MM.1S (cell line): ENCODE measurements around the gene NCAPG.

ENCODE experiments used
- DNase-seq: peaks from one replicate; pipeline ENCODE4 v3.0.0-alpha.2; 2015
- H2AFZ ChIP-seq: fragments of 300-600 bp; sonication (generic); 2 replicates; pipeline ENCODE4 v1.6.0; 2016; ENCODE audit warnings: antibody characterized with exemption, low read length
- H3F3A ChIP-seq: fragments of 300-600 bp; sonication (generic); 2 replicates; pipeline ENCODE4 v1.6.1; 2016; ENCODE audit warnings: mild to moderate bottlenecking, antibody characterized with exemption, low read length, moderate library complexity, mixed read lengths; ENCODE audit not compliant: insufficient read depth
- H3K27ac ChIP-seq: fragments of 300-600 bp; sonication (generic); 2 replicates; pipeline ENCODE4 v1.5.1; 2016; ENCODE audit warnings: mild to moderate bottlenecking, low read length
- H3K27me3 ChIP-seq: fragments of 300-600 bp; sonication (generic); replicated peaks from 2 replicates; pipeline ENCODE4 v1.6.0; 2016; ENCODE audit warnings: low read length; ENCODE audit not compliant: insufficient read depth
- H3K36me3 ChIP-seq: fragments of 300-600 bp; sonication (generic); replicated peaks from 2 replicates; pipeline ENCODE4 v1.6.1; 2016; ENCODE audit warnings: mild to moderate bottlenecking, low read length, mixed read lengths; ENCODE audit not compliant: insufficient read depth
- H3K4me1 ChIP-seq: fragments of 300-600 bp; sonication (generic); 2 replicates; pipeline ENCODE4 v1.6.1; 2016; ENCODE audit warnings: low read length, mixed read lengths
- H3K4me2 ChIP-seq: fragments of 300-600 bp; sonication (generic); 2 replicates; pipeline ENCODE4 v1.6.0; 2016; ENCODE audit warnings: low read depth, low read length
- H3K4me3 ChIP-seq: fragments of 300-600 bp; sonication (generic); 2 replicates; pipeline ENCODE4 v1.5.1; 2016; ENCODE audit warnings: low read length, mixed read lengths
- H3K79me2 ChIP-seq: fragments of 300-600 bp; sonication (generic); 2 replicates; pipeline ENCODE4 v1.6.1; 2016; ENCODE audit warnings: mixed run types, low read length, mixed read lengths
- H3K9ac ChIP-seq: fragments of 300-600 bp; sonication (generic); 2 replicates; pipeline ENCODE4 v1.6.1; 2016; ENCODE audit warnings: low read length, mixed read lengths
- H3K9me2 ChIP-seq: fragments of 300-600 bp; sonication (generic); replicated peaks from 2 replicates; pipeline ENCODE4 v1.6.1; 2016; ENCODE audit warnings: mild to moderate bottlenecking, low read length, mixed read lengths; ENCODE audit not compliant: insufficient read depth
- H3K9me3 ChIP-seq: fragments of 300-600 bp; sonication (generic); replicated peaks from 2 replicates; pipeline ENCODE4 v1.6.1; 2016; ENCODE audit warnings: mild to moderate bottlenecking, low read length, mixed read lengths; ENCODE audit not compliant: insufficient read depth
- H4K20me1 ChIP-seq: fragments of 300-600 bp; sonication (generic); 2 replicates; pipeline ENCODE4 v1.6.1; 2016; ENCODE audit warnings: mild to moderate bottlenecking, low read length, moderate library complexity, mixed read lengths; ENCODE audit not compliant: insufficient read depth
- EZH2 ChIP-seq: fragments of 300-600 bp; sonication (generic); optimal IDR thresholded peaks from 2 replicates; pipeline ENCODE3; 2017; ENCODE audit warnings: low read depth, mild to moderate bottlenecking, antibody characterized with exemption, low read length, mixed read lengths
- EZH2phosphoT487 ChIP-seq: fragments of 300-600 bp; sonication (generic); IDR thresholded peaks from 2 replicates; pipeline ENCODE4 v1.6.1; 2018; ENCODE audit warnings: antibody characterized with exemption, low read length
- TF ChIP-seq, protein P1 (sequence below): fragments of 300-600 bp; sonication (generic); IDR thresholded peaks from 2 replicates; pipeline ENCODE4 v1.5.1; 2016; ENCODE audit warnings: antibody characterized with exemption, low read length, mixed read lengths

Gene NCAPG

DNA sequence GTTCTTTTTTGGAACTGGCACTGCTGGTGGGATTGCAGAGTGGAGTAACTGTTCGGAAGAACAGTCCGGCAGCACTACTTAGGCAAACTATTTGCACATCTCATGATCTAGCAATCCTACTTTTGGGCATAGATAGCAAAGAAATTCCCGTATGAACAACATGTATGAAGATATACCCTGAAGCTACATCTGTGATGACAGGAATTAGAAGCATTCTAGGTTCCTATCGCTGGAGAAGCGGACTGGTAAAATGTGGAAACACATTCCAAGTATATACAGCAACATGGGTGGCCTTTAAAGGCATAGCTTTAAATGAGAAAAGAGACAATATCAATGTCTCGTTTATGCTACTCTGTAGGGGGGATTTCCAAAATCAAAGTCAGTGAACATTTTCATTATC is 3.3 kb upstream of the NCAPG start:
- DNase-seq, result no peak
- H3K27me3 ChIP-seq, result no peaks in the 10 kb centered on the region
- H4K20me1 ChIP-seq, result peaks cover 30% of the 10 kb centered on the region
- peaks cover 14% of the 10 kb centered on the region; the same call in 1 of the 2 replicates for H3K36me3 ChIP-seq
- no peaks in the 10 kb centered on the region for H3K9me2 ChIP-seq
- H3K4me3 ChIP-seq, result peak overlapping the region; percentile 91
- peak overlapping the region; percentile 94 for H3K4me2 ChIP-seq
- H3F3A ChIP-seq, result peaks cover 13% of the 10 kb centered on the region
- H3K79me2 ChIP-seq, result peaks cover 96% of the 10 kb centered on the region
- H3K9me3 ChIP-seq, result no peaks in the 10 kb centered on the region
- H3K27ac ChIP-seq, result no peak overlapping the region
- H3K4me1 ChIP-seq, result peaks cover 22% of the 10 kb centered on the region
- no peak overlapping the region; the same call in 1 of the 2 replicates for H3K9ac ChIP-seq
- TF ChIP-seq EZH2 (no peak), EZH2phosphoT487 (no peak)
- TF ChIP-seq, protein P1, sequence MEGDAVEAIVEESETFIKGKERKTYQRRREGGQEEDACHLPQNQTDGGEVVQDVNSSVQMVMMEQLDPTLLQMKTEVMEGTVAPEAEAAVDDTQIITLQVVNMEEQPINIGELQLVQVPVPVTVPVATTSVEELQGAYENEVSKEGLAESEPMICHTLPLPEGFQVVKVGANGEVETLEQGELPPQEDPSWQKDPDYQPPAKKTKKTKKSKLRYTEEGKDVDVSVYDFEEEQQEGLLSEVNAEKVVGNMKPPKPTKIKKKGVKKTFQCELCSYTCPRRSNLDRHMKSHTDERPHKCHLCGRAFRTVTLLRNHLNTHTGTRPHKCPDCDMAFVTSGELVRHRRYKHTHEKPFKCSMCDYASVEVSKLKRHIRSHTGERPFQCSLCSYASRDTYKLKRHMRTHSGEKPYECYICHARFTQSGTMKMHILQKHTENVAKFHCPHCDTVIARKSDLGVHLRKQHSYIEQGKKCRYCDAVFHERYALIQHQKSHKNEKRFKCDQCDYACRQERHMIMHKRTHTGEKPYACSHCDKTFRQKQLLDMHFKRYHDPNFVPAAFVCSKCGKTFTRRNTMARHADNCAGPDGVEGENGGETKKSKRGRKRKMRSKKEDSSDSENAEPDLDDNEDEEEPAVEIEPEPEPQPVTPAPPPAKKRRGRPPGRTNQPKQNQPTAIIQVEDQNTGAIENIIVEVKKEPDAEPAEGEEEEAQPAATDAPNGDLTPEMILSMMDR, result no peak
- H2AFZ ChIP-seq, result no peak overlapping the region

DNA sequence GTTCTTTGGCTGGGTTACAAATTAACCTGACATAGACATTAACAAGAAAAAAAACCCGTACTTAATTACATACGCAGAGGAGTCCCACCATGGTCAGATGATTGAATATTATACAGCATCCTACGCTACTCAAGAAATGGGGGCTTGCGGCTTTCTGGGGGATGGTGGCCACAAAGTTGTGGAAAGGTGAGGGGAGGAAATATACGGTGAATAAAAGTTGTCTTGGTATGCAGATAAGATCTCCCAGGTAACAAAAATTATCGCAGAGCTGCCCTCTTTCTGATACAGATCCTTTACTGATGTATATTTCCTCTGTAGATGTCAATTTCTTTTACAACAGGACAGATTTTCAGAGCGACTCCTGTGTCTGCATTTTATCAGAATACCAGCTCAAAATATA is 1.1 kb upstream of the NCAPG start:
- Histone ChIP-seq H3K4me1 (peaks cover 32% of the 10 kb centered on the region), H3K9me3 (no peaks in the 10 kb centered on the region)

DNA sequence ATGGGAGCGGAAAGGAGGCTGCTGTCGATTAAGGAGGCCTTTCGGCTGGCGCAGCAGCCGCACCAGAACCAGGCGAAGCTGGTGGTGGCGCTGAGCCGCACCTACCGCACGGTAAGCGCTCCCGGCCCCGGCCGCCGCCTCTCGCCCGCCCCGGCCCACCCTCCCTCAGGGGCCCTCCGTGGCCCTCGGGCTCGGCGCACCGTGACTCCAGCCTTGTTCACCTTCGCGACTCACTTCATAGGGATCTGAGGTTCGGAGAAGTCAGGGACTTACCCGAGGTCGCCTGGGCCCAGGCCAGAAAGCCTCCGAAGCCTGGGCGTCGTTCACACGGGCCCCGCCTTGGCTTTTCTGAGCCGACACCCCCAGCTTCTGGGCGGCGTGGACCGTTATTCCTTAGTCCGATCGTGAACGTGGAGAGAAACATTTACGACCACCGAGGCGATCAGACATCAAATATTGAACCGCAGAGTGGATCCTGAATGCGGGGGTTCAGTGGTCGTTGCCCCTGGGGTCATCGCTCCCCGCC is 362 bp downstream of the NCAPG start:
- H2AFZ ChIP-seq, result peak overlapping the region; percentile 66
- peaks cover 97% of the 10 kb centered on the region for H3K79me2 ChIP-seq
- peak overlapping the region; percentile 65 for H3K4me2 ChIP-seq
- H3K9me2 ChIP-seq, result no peaks in the 10 kb centered on the region
- H3F3A ChIP-seq, result peaks cover 13% of the 10 kb centered on the region
- no peaks in the 10 kb centered on the region for H3K9me3 ChIP-seq
- H4K20me1 ChIP-seq, result peaks cover 21% of the 10 kb centered on the region
- DNase-seq, result peak; percentile 33
- TF ChIP-seq EZH2phosphoT487 (no peak), EZH2 (no peak)
- TF ChIP-seq, protein P1, result no peak
- H3K4me3 ChIP-seq, result peak overlapping the region; percentile 91
- peak overlapping the region; percentile 95; the same call in 1 of the 2 replicates for H3K27ac ChIP-seq
- H3K9ac ChIP-seq, result peak overlapping the region; percentile 82
- H3K4me1 ChIP-seq, result peaks cover 31% of the 10 kb centered on the region
- peaks cover 1% of the 10 kb centered on the region; the same call in 1 of the 2 replicates for H3K36me3 ChIP-seq
- H3K27me3 ChIP-seq, result no peaks in the 10 kb centered on the region

More for the DNA sequence above, 1.1 kb upstream of the NCAPG start:
- Histone ChIP-seq H3F3A (peaks cover 13% of the 10 kb centered on the region), H3K4me2 (peak overlapping the region; percentile 94), H3K27ac (peak overlapping the region; percentile 95), H3K79me2 (peaks cover 97% of the 10 kb centered on the region), H4K20me1 (peaks cover 30% of the 10 kb centered on the region), H3K9me2 (no peaks in the 10 kb centered on the region), H2AFZ (no peak overlapping the region), H3K4me3 (peak overlapping the region; percentile 91), H3K9ac (peak overlapping the region; percentile 96), H3K36me3 (no peaks in the 10 kb centered on the region; the same call in 1 of the 2 replicates), H3K27me3 (no peaks in the 10 kb centered on the region)
- no peak for TF ChIP-seq EZH2
- TF ChIP-seq, protein P1, result no peak
- no peak for TF ChIP-seq EZH2phosphoT487
- no peak for DNase-seq
